Measurements from ENCODE around the gene KLHDC3. TPM values are rescaled to one million over a fixed set of nuclear protein-coding genes. Genes with fewer than 3 reads are reported as not detected.

Gene KLHDC3
- total and polyA plus RNA-seq, 2 of the 13 experiments (the other 11 are each of a cell fraction or from before 2014, with no cell fraction given): 78.3 to 91.5 TPM

DNA sequence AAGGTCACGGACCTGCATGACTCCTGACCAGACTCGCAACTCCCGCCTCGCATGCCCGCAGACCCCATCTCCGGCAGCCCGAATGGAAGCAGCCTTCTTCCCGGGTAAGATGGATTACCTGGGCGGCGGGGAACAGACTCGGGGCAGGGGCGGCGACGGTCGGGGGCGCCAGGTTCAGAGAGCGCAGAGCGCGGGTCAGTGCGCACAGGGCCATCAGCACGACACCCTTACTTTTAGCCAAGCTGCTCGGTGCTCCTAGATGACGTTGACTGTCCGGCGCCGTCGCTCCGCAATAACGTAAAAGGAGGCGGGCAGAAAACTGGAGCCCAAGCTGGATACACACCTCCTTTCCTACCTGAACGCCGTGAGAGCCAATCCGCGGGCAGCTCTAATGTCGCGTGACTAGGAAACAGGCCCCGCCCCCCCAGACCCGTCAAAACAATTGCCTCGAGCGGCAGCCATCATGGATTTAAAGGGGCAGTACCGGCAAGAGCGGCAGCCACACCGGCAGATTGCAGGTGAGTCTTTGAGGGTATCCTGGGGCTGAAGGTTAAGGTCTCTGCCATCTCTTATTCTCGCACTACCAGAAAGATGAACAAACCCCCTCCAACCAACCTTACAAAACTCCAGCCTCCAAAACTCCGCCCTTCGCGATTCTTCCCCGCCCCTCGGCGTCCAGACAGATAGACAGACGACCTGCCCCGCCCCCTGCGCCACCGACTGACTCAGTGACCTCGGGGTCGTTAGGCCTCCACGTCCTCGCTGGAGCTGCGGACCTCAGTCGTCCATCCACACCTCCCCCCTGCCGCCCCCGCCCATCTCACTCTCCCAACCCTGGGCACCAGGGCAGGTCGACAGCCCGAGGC, 45.4 kb downstream of the KLHDC3 start, which contains the start of the genes KLC4 and MRPL2 (continued):
- TF ChIP-seq ZBTB8A (CRISPR knock-in tag; IDR thresholded peaks at IDR 0.05; ENCODE audit: borderline replicate concordance, low read depth): no peak
- no peak for TF ChIP-seq ZNF646 (CRISPR knock-in tag; IDR thresholded peaks at IDR 0.05)
- TF ChIP-seq ZNF547 (CRISPR knock-in tag; IDR thresholded peaks at IDR 0.05): no peak; the same call in none of the 2 replicates
- TF ChIP-seq ZNF138 (CRISPR knock-in tag; IDR thresholded peaks at IDR 0.05; ENCODE audit: low read depth): no peak
- no peak; the same call in 1 of the 2 replicates for TF ChIP-seq HIVEP1 (CRISPR knock-in tag; IDR thresholded peaks at IDR 0.05)
- TF ChIP-seq U2AF1 (optimal IDR thresholded peaks at IDR 0.05; ENCODE audit: low read depth, low read length): no peak
- TF ChIP-seq AGO1 (IDR thresholded peaks at IDR 0.05; ENCODE audit: low read depth, low read length, poor library complexity, severe bottlenecking): no peak
- peak; percentile 57 for TF ChIP-seq JUN (CRISPR knock-in tag; IDR thresholded peaks at IDR 0.05)
- no peak for TF ChIP-seq SUZ12 (IDR thresholded peaks at IDR 0.05; ENCODE audit: low read depth, low read length)
- peak; percentile 80 for TF ChIP-seq SRF (IDR thresholded peaks at IDR 0.05; ENCODE audit: low read depth, low read length)
- TF ChIP-seq ZNF33A (CRISPR knock-in tag; IDR thresholded peaks at IDR 0.05; ENCODE audit: borderline replicate concordance): peak; percentile 49; the same call in 1 of the 2 replicates
- TF ChIP-seq NPAS2 (CRISPR knock-in tag; IDR thresholded peaks at IDR 0.05; ENCODE audit: borderline replicate concordance): no peak
- no peak; the same call in 1 of the 2 replicates for TF ChIP-seq SOX5 (CRISPR knock-in tag; IDR thresholded peaks at IDR 0.05; ENCODE audit: borderline replicate concordance)
- TF ChIP-seq GATA4 (IDR thresholded peaks at IDR 0.05; ENCODE audit: borderline replicate concordance, low read depth): no peak
- peak; percentile 100 for TF ChIP-seq ATF1 (CRISPR knock-in tag; IDR thresholded peaks at IDR 0.05)
- no peak for TF ChIP-seq FOXM1 (CRISPR knock-in tag; IDR thresholded peaks at IDR 0.05)
- no peak for TF ChIP-seq TCF12 (IDR thresholded peaks at IDR 0.05)
- TF ChIP-seq TCF12 (CRISPR knock-in tag; IDR thresholded peaks at IDR 0.05): peak; percentile 60; the same call in 1 of the 2 replicates
- TF ChIP-seq MAFK (conservative IDR thresholded peaks at IDR 0.05 in 1 of 2, IDR thresholded peaks at IDR 0.05 in 1 of 2; ENCODE audit: low read length in 2 of 2): no peak
- no peak for TF ChIP-seq ATM (IDR thresholded peaks at IDR 0.05; ENCODE audit: borderline replicate concordance)
- TF ChIP-seq BCL6 (CRISPR knock-in tag; IDR thresholded peaks at IDR 0.05): peak; percentile 46; the same call in 1 of the 2 replicates
- no peak for TF ChIP-seq SP1 (IDR thresholded peaks at IDR 0.05)
- TF ChIP-seq SP1 (CRISPR knock-in tag; IDR thresholded peaks at IDR 0.05): peak; percentile 96
- TF ChIP-seq, protein P1, sequence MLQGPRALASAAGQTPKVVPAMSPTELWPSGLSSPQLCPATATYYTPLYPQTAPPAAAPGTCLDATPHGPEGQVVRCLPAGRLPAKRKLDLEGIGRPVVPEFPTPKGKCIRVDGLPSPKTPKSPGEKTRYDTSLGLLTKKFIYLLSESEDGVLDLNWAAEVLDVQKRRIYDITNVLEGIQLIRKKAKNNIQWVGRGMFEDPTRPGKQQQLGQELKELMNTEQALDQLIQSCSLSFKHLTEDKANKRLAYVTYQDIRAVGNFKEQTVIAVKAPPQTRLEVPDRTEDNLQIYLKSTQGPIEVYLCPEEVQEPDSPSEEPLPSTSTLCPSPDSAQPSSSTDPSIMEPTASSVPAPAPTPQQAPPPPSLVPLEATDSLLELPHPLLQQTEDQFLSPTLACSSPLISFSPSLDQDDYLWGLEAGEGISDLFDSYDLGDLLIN (CRISPR knock-in tag; IDR thresholded peaks at IDR 0.05; ENCODE audit: borderline replicate concordance): no peak
- no peak; the same call in none of the 2 replicates for TF ChIP-seq ZBTB7B (CRISPR knock-in tag; IDR thresholded peaks at IDR 0.05)
